Kidney (tissue), 14 donors: ENCODE measurements around the gene DAP3. TPM values are rescaled to one million over a fixed set of nuclear protein-coding genes. Genes with fewer than 3 reads are reported as not detected.
"Not testable (repeated sequence)": the region's sequence is repeated elsewhere in the genome, so short reads cannot be mapped to it uniquely, and the experiment has no call there.

Source experiments
- DNase-seq, 5 donors: peaks; one replicate each; pipeline ENCODE4 v3.0.0-alpha.2; 2013 to 2020
- FAIRE-seq: peaks from 2 replicates; lab custom pipeline; 2012; peaks lifted over from hg19 to GRCh38; lab: Jason Lieb, UNC
- H3K27ac ChIP-seq, 2 donors: one replicate each; pipeline ENCODE4 v1.7.0; 2013; ENCODE audit warnings: low read depth in 2 of 2, low read length in 2 of 2, inconsistent platforms in 1 of 2
- H3K27me3 ChIP-seq: one replicate; pipeline ENCODE4 v1.7.1; 2013; ENCODE audit warnings: low read length, inconsistent platforms; ENCODE audit not compliant: control insufficient read depth, insufficient read depth
- H3K36me3 ChIP-seq, 3 donors: one replicate each; pipeline versions ENCODE4 v1.7.0 to v1.7.1; 2013; ENCODE audit warnings: low read length in 3 of 3, control low read depth in 1 of 3, inconsistent platforms in 1 of 3; ENCODE audit not compliant: insufficient read depth in 3 of 3, control insufficient read depth in 2 of 3
- H3K4me1 ChIP-seq, 3 donors: one replicate each; pipeline versions ENCODE4 v1.7.0 to v1.7.1; 2013; ENCODE audit warnings: low read length in 3 of 3, inconsistent platforms in 1 of 3, low read depth in 1 of 3; ENCODE audit not compliant: control insufficient read depth in 2 of 3, insufficient read depth in 2 of 3
- H3K4me3 ChIP-seq, 3 donors: one replicate each; pipeline versions ENCODE4 v1.7.0 to v1.8.1; 2013; ENCODE audit warnings: low read length in 3 of 3, control low read depth in 1 of 3, inconsistent platforms in 1 of 3
- H3K9ac ChIP-seq, 3 donors: one replicate each; pipeline versions ENCODE4 v1.7.0 to v1.7.1; 2013; ENCODE audit warnings: low read length in 3 of 3, control low read depth in 1 of 3, inconsistent platforms in 1 of 3
- H3K9me3 ChIP-seq, 3 donors: one replicate each; pipeline versions ENCODE4 v1.7.0 to v1.7.1; 2013; ENCODE audit warnings: low read length in 3 of 3, control low read depth in 1 of 3, inconsistent platforms in 1 of 3; ENCODE audit not compliant: control insufficient read depth in 2 of 3, insufficient read depth in 1 of 3
- CTCF ChIP-seq: IDR thresholded peaks from 3 replicates; pipeline ENCODE4 v1.5.1; 2012; ENCODE audit warnings: mild to moderate bottlenecking, moderate library complexity, borderline replicate concordance; ENCODE audit not compliant: insufficient read depth; ENCODE audit errors: extremely low read depth
- intact Hi-C: fragments of 100-400 bp; cut with DNase I; formaldehyde crosslinking; loops from one replicate; pipeline ENCODE4 v1.11.1; 2022
- polyA plus RNA-seq: library from polyadenylated mRNA; stranded (reverse); fragments of 350-450 nt; fragmentation: Illumina TruSeq; extraction: RNeasy Lipid Tissue Mini Kit (QIAGEN cat#74804); gene quantifications from one replicate; pipeline ENCODE4 v1.2.3, GENCODE V29; 2014; ENCODE audit warnings: low read depth, low replicate concordance; ENCODE audit not compliant: insufficient read depth
- total RNA-seq: library from RNA; stranded (reverse); fragmentation: NEBNext Ultra II Directional; extraction: Animal tissue kit (Norgen Biotek cat#: 25700); gene quantifications from one replicate; pipeline ENCODE4 v1.2.1, GENCODE V29; 2021
- donor health status: control.
- donor health status: control.
- donor health status: control.
- donor health status: control.
- donor health status: control.
- donor health status: DM: yes; HTN: yes; CAD: no.
- donor health status: Normal renal cell carcinoma (clear cell type).

DAP3 gene
- total and polyA plus RNA-seq, 2 donors from 2014 or later = 85.2 to 92.2 TPM

GRCh38 chr1:155706139-155706538 is 17.2 kb downstream of the DAP3 start:
- DNase-seq (no peak), FAIRE-seq (no peak)
- intact Hi-C loops = no loop called here
- Histone ChIP-seq H3K36me3 (peaks cover 0 to 3% (median 0%) of the 10 kb centered on the region in 3 donors), H3K4me1 (no peaks in the 10 kb centered on the region), H3K9ac (no peak overlapping the region), H3K27ac (no peak overlapping the region), H3K27me3 (no peaks in the 10 kb centered on the region), H3K4me3 (no peak overlapping the region), H3K9me3 (no peaks in the 10 kb centered on the region)
- no peak for TF ChIP-seq CTCF

DNA sequence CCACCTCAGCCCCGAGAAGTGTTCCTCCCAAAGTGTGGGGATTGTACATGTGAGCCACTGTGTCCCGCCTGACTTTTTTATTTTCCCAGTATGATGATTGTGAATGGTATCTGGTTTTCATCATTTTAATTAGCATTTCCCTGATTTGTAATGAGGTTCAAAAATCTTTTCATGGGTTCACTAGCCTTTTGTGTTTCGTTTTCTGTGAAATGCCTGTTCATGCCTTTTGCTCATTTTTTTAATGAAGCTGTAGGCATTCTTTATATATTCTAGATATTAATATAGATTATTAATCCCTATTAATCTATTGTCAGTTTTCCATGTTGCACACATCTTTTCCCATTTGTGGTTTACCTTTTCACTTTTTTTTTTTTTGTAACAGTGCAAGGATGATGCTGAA is 20.5 kb downstream of the DAP3 start:
- Histone ChIP-seq H3K27ac (no peak overlapping the region), H3K9me3 (no peaks in the 10 kb centered on the region), H3K27me3 (no peaks in the 10 kb centered on the region), H3K9ac (no peak overlapping the region), H3K4me1 (no peaks in the 10 kb centered on the region), H3K36me3 (peaks cover 0 to 3% (median 0%) of the 10 kb centered on the region in 3 donors), H3K4me3 (no peak overlapping the region)
- no peak for DNase-seq
- TF ChIP-seq CTCF = no peak
- intact Hi-C loops = no loop called here
- FAIRE-seq = no peak

- H3K9me3 ChIP-seq, H3K27ac ChIP-seq, H3K4me1 ChIP-seq, H3K27me3 ChIP-seq, H3K9ac ChIP-seq, FAIRE-seq, DNase-seq, H3K36me3 ChIP-seq, H3K4me3 ChIP-seq, intact Hi-C loops: not testable (repeated sequence)
These were observed 22.6 kb downstream of the DAP3 start for GRCh38 chr1:155711457-155711856.

DNA sequence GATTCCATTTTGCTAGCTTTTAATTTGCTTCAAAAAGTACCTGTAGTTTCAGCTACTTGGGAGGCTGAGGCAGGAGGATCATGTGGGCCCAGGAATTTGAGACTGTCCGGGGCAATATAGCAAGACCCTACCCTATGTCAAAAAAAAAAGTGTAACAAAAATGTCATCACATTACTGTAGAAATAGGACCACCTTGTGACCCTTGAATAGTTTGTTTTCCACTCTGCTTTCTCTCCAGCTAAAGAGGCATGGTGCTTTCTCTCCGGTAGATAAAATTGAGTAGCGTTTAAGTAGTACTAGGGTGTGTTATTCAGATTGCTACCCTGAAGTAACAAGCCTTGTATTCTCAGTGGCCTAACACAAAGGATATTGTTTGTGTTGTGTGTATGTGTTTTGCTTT is 23.7 kb downstream of the DAP3 start:
- H3K27ac ChIP-seq, H3K4me3 ChIP-seq, DNase-seq, H3K9ac ChIP-seq, intact Hi-C loops, H3K4me1 ChIP-seq, FAIRE-seq, H3K9me3 ChIP-seq, H3K36me3 ChIP-seq, H3K27me3 ChIP-seq: not testable (repeated sequence)
